HEK293 (cell line): Measurements from ENCODE around the gene KIF17.
"Not testable (repeated sequence)": the region's sequence is repeated elsewhere in the genome, so short reads cannot be mapped to it uniquely, and the experiment has no call there.

Experiments used
- CTCF ChIA-PET: fragments of 350-600 bp; formaldehyde crosslinking; extraction: SDS; loops from one replicate; lab custom pipeline; 2021; ENCODE audit warnings: antibody characterized with exemption; lab: Yijun Ruan, JAX
- POLR2A ChIA-PET: fragments of 300-600 bp; formaldehyde crosslinking; extraction: SDS; loops from one replicate; lab custom pipeline; 2020; ENCODE audit warnings: antibody characterized with exemption, inconsistent platforms; lab: Yijun Ruan, JAX
- H3K27ac ChIP-seq: fragments of 200-500 bp; sonication (Bioruptor generic); 2 replicates; pipeline ENCODE4 v1.5.1; 2014; ENCODE audit warnings: low read depth, low read length, control low read depth, inconsistent platforms; ENCODE audit errors: extremely low read depth
- H3K36me3 ChIP-seq, 2 experiments: fragments of 200-500 bp in 1 of 2; sonication (Bioruptor generic) in 1 of 2; 1 replicate in 1 of 2; 2 replicates in 1 of 2; pipeline ENCODE4 v1.5.1; 2014 to 2017; ENCODE audit warnings: inconsistent platforms in 2 of 2, low read length in 2 of 2; ENCODE audit not compliant: control insufficient read depth in 2 of 2, insufficient read depth in 1 of 2
- H3K4me1 ChIP-seq: fragments of 200-500 bp; sonication (Bioruptor generic); 2 replicates; pipeline ENCODE4 v1.5.1; 2014; ENCODE audit warnings: mild to moderate bottlenecking, low read length, inconsistent platforms; ENCODE audit not compliant: control insufficient read depth, insufficient read depth
- H3K4me3 ChIP-seq: 2 replicates; pipeline ENCODE4 v1.5.1; 2011; ENCODE audit warnings: low read depth, mild to moderate bottlenecking, control low read depth, low read length, moderate library complexity
- H3K9me3 ChIP-seq: fragments of 200-500 bp; sonication (Bioruptor generic); 2 replicates; pipeline ENCODE4 v1.5.1; 2014; ENCODE audit warnings: low read depth, low read length, inconsistent platforms; ENCODE audit not compliant: control insufficient read depth, insufficient read depth
- SCRT2 ChIP-seq: fragments of 450-650 bp; formaldehyde crosslinking; IDR thresholded peaks from 2 replicates; pipeline ENCODE4 v1.5.1; 2016; ENCODE audit warnings: missing biosample characterization, missing genetic modification characterization
- ZBTB21 ChIP-seq: fragments of 450-650 bp; formaldehyde crosslinking; IDR thresholded peaks from 2 replicates; pipeline ENCODE4 v1.5.1; 2017; ENCODE audit warnings: missing biosample characterization, missing genetic modification characterization
- ZBTB7A ChIP-seq: fragments of 450-650 bp; formaldehyde crosslinking; IDR thresholded peaks from 2 replicates; pipeline ENCODE4 v1.5.1; 2016; ENCODE audit warnings: low read depth, missing biosample characterization, missing genetic modification characterization
- ZBTB8A ChIP-seq: fragments of 450-650 bp; formaldehyde crosslinking; IDR thresholded peaks from 2 replicates; pipeline ENCODE4 v1.5.1; 2016; ENCODE audit warnings: missing biosample characterization, missing genetic modification characterization
- ZNF10 ChIP-seq: fragments of 450-650 bp; formaldehyde crosslinking; IDR thresholded peaks from 2 replicates; pipeline ENCODE4 v1.5.1; 2017; ENCODE audit warnings: missing biosample characterization, missing genetic modification characterization
- ZNF133 ChIP-seq: fragments of 450-650 bp; formaldehyde crosslinking; IDR thresholded peaks from 2 replicates; pipeline ENCODE4 v1.5.1; 2016; ENCODE audit warnings: missing biosample characterization, missing genetic modification characterization
- ZNF138 ChIP-seq: fragments of 450-650 bp; formaldehyde crosslinking; IDR thresholded peaks from 2 replicates; pipeline ENCODE4 v1.5.1; 2016; ENCODE audit warnings: missing biosample characterization, missing genetic modification characterization, borderline replicate concordance
- ZNF174 ChIP-seq: fragments of 450-650 bp; formaldehyde crosslinking; IDR thresholded peaks from 2 replicates; pipeline ENCODE4 v1.5.0; 2017; ENCODE audit warnings: missing biosample characterization, mild to moderate bottlenecking, missing genetic modification characterization
- ZNF292 ChIP-seq: fragments of 450-650 bp; formaldehyde crosslinking; IDR thresholded peaks from 2 replicates; pipeline ENCODE4 v1.5.1; 2016; ENCODE audit warnings: low read depth, missing biosample characterization, missing genetic modification characterization, borderline replicate concordance
- ZNF335 ChIP-seq: fragments of 450-650 bp; formaldehyde crosslinking; conservative IDR thresholded peaks from 2 replicates; pipeline ENCODE4 v1.5.1; 2016; ENCODE audit warnings: missing biosample characterization, missing genetic modification characterization
- ZNF449 ChIP-seq: fragments of 450-650 bp; formaldehyde crosslinking; IDR thresholded peaks from 2 replicates; pipeline ENCODE4 v1.5.1; 2017; ENCODE audit warnings: missing biosample characterization, mild to moderate bottlenecking, missing genetic modification characterization, moderate library complexity
- ZNF514 ChIP-seq: fragments of 450-650 bp; formaldehyde crosslinking; IDR thresholded peaks from 2 replicates; pipeline ENCODE4 v1.5.1; 2016; ENCODE audit warnings: missing biosample characterization, missing genetic modification characterization
- ZNF660 ChIP-seq: fragments of 450-650 bp; IDR thresholded peaks from 2 replicates; pipeline ENCODE4 v1.5.1; 2018; ENCODE audit warnings: missing biosample characterization, mild to moderate bottlenecking, missing genetic modification characterization
- ZNF704 ChIP-seq: fragments of 450-650 bp; formaldehyde crosslinking; IDR thresholded peaks from 2 replicates; pipeline ENCODE4 v1.5.1; 2016; ENCODE audit warnings: missing biosample characterization, missing genetic modification characterization
- ZNF76 ChIP-seq: fragments of 450-650 bp; formaldehyde crosslinking; IDR thresholded peaks from 2 replicates; pipeline ENCODE4; 2016; ENCODE audit warnings: low read depth, missing biosample characterization, missing genetic modification characterization, borderline replicate concordance
- TF ChIP-seq, protein P1 (sequence below): fragments of 450-650 bp; formaldehyde crosslinking; IDR thresholded peaks from 2 replicates; pipeline ENCODE4 v1.5.0; 2017; ENCODE audit warnings: missing biosample characterization, missing genetic modification characterization, borderline replicate concordance

KIF17 gene

GRCh38 chr1:20719871-20720620 is 2.2 kb upstream of the KIF17 start:
- no peak for TF ChIP-seq ZNF76 (tag by site-specific recombination)
- TF ChIP-seq, all 188 proteins: peak for 0
- no peaks in the 10 kb centered on the region for H3K4me1 ChIP-seq
- no peaks in the 10 kb centered on the region for H3K36me3 ChIP-seq
- no peaks in the 10 kb centered on the region for H3K9me3 ChIP-seq
- CTCF ChIA-PET = no interaction called here
- H3K4me3 ChIP-seq = no peak overlapping the region
- POLR2A ChIA-PET = no interaction called here
- no peak overlapping the region for H3K27ac ChIP-seq

- H3K4me3 ChIP-seq = no peak overlapping the region
- no peak overlapping the region for H3K27ac ChIP-seq
- H3K36me3 ChIP-seq = no peaks in the 10 kb centered on the region
- ChIA-PET POLR2A (no interaction called here), CTCF (no interaction called here)
- no peaks in the 10 kb centered on the region for H3K9me3 ChIP-seq
- no peaks in the 10 kb centered on the region for H3K4me1 ChIP-seq
- TF ChIP-seq ZNF10 (no peak), ZNF133 (tag by site-specific recombination) (no peak), ZNF174 (tag by site-specific recombination) (no peak), ZBTB21 (tag by site-specific recombination) (no peak), ZNF449 (tag by site-specific recombination) (no peak), ZNF292 (tag by site-specific recombination) (no peak), ZNF660 (tag by site-specific recombination) (no peak), ZNF704 (tag by site-specific recombination) (no peak), ZNF138 (no peak), ZNF514 (tag by site-specific recombination) (no peak), ZBTB7A (tag by site-specific recombination) (no peak), ZBTB8A (tag by site-specific recombination) (no peak)
- TF ChIP-seq, protein P1, sequence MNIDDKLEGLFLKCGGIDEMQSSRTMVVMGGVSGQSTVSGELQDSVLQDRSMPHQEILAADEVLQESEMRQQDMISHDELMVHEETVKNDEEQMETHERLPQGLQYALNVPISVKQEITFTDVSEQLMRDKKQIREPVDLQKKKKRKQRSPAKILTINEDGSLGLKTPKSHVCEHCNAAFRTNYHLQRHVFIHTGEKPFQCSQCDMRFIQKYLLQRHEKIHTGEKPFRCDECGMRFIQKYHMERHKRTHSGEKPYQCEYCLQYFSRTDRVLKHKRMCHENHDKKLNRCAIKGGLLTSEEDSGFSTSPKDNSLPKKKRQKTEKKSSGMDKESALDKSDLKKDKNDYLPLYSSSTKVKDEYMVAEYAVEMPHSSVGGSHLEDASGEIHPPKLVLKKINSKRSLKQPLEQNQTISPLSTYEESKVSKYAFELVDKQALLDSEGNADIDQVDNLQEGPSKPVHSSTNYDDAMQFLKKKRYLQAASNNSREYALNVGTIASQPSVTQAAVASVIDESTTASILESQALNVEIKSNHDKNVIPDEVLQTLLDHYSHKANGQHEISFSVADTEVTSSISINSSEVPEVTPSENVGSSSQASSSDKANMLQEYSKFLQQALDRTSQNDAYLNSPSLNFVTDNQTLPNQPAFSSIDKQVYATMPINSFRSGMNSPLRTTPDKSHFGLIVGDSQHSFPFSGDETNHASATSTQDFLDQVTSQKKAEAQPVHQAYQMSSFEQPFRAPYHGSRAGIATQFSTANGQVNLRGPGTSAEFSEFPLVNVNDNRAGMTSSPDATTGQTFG (tag by site-specific recombination) = no peak
Measured at GRCh38 chr1:20719261-20719660, 1.5 kb upstream of the KIF17 start.

DNA sequence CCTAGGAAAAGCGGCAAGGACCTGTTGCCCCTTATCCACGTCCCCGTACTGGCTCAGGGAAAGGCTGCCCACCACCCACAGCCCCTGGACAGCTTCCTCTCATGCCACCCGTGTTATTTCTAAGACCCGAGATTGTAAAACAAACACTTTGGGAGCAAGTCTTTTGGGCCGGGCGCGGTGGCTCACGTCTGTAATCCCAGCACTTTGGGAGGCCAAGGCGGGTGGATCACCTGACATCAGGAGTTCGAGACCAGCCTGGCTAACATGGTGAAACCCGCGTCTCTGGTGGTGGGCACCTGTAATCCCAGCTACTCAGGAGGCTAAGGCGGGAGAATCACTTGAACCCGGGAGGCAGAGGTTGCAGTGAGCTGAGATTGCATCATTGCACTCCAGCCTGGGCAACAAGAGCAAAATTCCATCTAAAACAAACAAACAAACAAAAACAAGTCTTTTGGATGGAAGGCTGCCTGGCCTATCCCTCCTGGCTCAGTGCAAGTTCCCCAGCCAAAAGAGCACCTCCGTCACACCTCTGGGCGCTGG is 606 bp upstream of the KIF17 start:
- POLR2A ChIA-PET = interaction anchor here (0.8 to 1.6 kb wide), 3 partner anchors 13 to 68 kb away, joined by 4 to 7 read pairs (median 6); partner anchors contain the start of genes DDOST and SH2D5

More for the DNA sequence above, 606 bp upstream of the KIF17 start:
- H3K36me3 ChIP-seq, H3K27ac ChIP-seq, H3K4me1 ChIP-seq, H3K9me3 ChIP-seq, H3K4me3 ChIP-seq: not testable (repeated sequence)
- TF ChIP-seq ZNF335 (tag by site-specific recombination) (peak; percentile 47), ZBTB21 (tag by site-specific recombination) (0 out of 2 replicates have a peak, but pooled peaks have one; percentile 4), SCRT2 (tag by site-specific recombination) (peak; percentile 86; the same call in 1 of the 2 replicates)
- CTCF ChIA-PET = interaction anchor here (1.0 to 1.3 kb wide), 2 partner anchors 22 to 85 kb away, joined by 3 to 4 read pairs; partner anchors contain the start of gene PINK1
